H1 (cell line): ENCODE results near the gene NR3C2. TPM values are rescaled to one million over a fixed set of nuclear protein-coding genes. Genes with fewer than 3 reads are reported as not detected.

Experiments
- EP300 ChIP-seq, 2 experiments: IDR thresholded peaks; 1 replicate in 1 of 2; 2 replicates in 1 of 2; pipeline ENCODE4 v1.6.1; 2011 to 2012; ENCODE audit warnings: low read depth in 2 of 2, low read length in 2 of 2, mild to moderate bottlenecking in 2 of 2, borderline replicate concordance in 1 of 2, inconsistent platforms in 1 of 2, moderate library complexity in 1 of 2
- EZH2 ChIP-seq: fragments of 200-600 bp; sonication (generic); IDR thresholded peaks from 2 replicates; pipeline ENCODE4 v1.7.1; 2012; ENCODE audit warnings: low read depth, mild to moderate bottlenecking, moderate library complexity, low read length, inconsistent platforms; ENCODE audit not compliant: severe bottlenecking
- GTF2F1 ChIP-seq: IDR thresholded peaks from 2 replicates; pipeline ENCODE4 v1.6.1; 2012; ENCODE audit warnings: low read depth, low read length, improper control_type of control experiment, borderline replicate concordance
- KDM5A ChIP-seq: fragments of 200-600 bp; IDR thresholded peaks from 2 replicates; pipeline ENCODE4 v1.7.1; 2012; ENCODE audit warnings: mild to moderate bottlenecking, low read length, inconsistent platforms, mixed read lengths
- NRF1 ChIP-seq: IDR thresholded peaks from 2 replicates; pipeline ENCODE4 v1.6.1; 2011; ENCODE audit warnings: mild to moderate bottlenecking, low read depth, low read length, improper control_type of control experiment
- POLR2AphosphoS5 ChIP-seq: IDR thresholded peaks from 2 replicates; pipeline ENCODE4 v1.6.1; 2011; ENCODE audit warnings: low read depth, low read length
- RXRA ChIP-seq: IDR thresholded peaks from 2 replicates; pipeline ENCODE4 v1.6.1; 2011; ENCODE audit warnings: low read depth, mild to moderate bottlenecking, low read length, moderate library complexity; ENCODE audit not compliant: insufficient read depth
- SAP30 ChIP-seq: fragments of 300-600 bp; sonication (generic); IDR thresholded peaks from 2 replicates; pipeline ENCODE4 v1.7.1; 2012; ENCODE audit warnings: low read length, moderate library complexity, mild to moderate bottlenecking, inconsistent platforms; ENCODE audit not compliant: insufficient read depth, insufficient replicate concordance
- SIRT6 ChIP-seq: IDR thresholded peaks from one replicate; pipeline ENCODE4 v1.7.1; 2012; ENCODE audit warnings: low read length, inconsistent platforms
- SIX5 ChIP-seq: IDR thresholded peaks from 2 replicates; pipeline ENCODE4 v1.6.1; 2011; ENCODE audit warnings: mild to moderate bottlenecking, low read depth, low read length
- polyA plus RNA-seq, 7 experiments: library from polyadenylated mRNA; depleted of rRNA in 3 of 7; stranded (reverse) in 5 of 7; unstranded in 2 of 7; fragments of >200 nt in 5 of 7; fragments of 200-250 nt in 2 of 7; gene quantifications; 1 replicate in 5 of 7; 2 replicates in 1 of 7; 4 replicates in 1 of 7; pipeline versions ENCODE4 v1.2.1 to v1.2.3, GENCODE V29; 2011 to 2013; ENCODE audit warnings: missing spikeins in 2 of 7, mixed read lengths in 2 of 7
- total RNA-seq: library from RNA; stranded (reverse); fragmentation: NEBNext Ultra II Directional; extraction: Animal tissue kit (Norgen Biotek cat#: 25700); gene quantifications from 2 replicates; pipeline ENCODE4 v1.2.1, GENCODE V29; 2021
- TF ChIP-seq, protein P1 (sequence below): fragments of 300-600 bp; sonication (generic); IDR thresholded peaks from 2 replicates; pipeline ENCODE4 v1.7.1; 2012; ENCODE audit warnings: low read length, moderate library complexity, mild to moderate bottlenecking, inconsistent platforms; ENCODE audit not compliant: insufficient replicate concordance
- TF ChIP-seq, protein P2 (sequence below): IDR thresholded peaks from 2 replicates; pipeline ENCODE4 v1.6.1; 2012; ENCODE audit warnings: inconsistent platforms

The NR3C2 gene
- total and polyA plus RNA-seq, 2 of the 8 experiments (the other 6 are each of a cell fraction or from before 2014, with no cell fraction given) = 0.80 to 3.9 TPM

DNA sequence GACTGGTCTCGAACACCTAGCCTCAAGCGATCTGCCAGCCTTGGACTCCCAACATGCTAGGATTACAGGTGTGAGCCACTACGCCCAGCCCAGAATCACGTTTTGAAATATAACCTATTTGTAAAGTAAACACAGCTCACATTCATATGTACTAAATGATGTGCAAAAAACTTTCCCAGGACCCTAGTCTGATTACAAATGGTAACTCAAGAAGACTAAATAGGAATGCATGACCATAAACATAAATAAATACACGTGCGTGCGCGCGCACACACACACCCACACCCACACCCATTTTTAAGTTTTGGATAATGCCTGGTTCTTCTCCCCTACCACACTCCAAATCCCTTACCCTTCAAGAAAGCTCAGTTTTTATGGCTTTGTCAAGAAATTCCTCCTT lies 163.9 kb downstream of the NR3C2 start (continued):
- TF ChIP-seq, protein P1, sequence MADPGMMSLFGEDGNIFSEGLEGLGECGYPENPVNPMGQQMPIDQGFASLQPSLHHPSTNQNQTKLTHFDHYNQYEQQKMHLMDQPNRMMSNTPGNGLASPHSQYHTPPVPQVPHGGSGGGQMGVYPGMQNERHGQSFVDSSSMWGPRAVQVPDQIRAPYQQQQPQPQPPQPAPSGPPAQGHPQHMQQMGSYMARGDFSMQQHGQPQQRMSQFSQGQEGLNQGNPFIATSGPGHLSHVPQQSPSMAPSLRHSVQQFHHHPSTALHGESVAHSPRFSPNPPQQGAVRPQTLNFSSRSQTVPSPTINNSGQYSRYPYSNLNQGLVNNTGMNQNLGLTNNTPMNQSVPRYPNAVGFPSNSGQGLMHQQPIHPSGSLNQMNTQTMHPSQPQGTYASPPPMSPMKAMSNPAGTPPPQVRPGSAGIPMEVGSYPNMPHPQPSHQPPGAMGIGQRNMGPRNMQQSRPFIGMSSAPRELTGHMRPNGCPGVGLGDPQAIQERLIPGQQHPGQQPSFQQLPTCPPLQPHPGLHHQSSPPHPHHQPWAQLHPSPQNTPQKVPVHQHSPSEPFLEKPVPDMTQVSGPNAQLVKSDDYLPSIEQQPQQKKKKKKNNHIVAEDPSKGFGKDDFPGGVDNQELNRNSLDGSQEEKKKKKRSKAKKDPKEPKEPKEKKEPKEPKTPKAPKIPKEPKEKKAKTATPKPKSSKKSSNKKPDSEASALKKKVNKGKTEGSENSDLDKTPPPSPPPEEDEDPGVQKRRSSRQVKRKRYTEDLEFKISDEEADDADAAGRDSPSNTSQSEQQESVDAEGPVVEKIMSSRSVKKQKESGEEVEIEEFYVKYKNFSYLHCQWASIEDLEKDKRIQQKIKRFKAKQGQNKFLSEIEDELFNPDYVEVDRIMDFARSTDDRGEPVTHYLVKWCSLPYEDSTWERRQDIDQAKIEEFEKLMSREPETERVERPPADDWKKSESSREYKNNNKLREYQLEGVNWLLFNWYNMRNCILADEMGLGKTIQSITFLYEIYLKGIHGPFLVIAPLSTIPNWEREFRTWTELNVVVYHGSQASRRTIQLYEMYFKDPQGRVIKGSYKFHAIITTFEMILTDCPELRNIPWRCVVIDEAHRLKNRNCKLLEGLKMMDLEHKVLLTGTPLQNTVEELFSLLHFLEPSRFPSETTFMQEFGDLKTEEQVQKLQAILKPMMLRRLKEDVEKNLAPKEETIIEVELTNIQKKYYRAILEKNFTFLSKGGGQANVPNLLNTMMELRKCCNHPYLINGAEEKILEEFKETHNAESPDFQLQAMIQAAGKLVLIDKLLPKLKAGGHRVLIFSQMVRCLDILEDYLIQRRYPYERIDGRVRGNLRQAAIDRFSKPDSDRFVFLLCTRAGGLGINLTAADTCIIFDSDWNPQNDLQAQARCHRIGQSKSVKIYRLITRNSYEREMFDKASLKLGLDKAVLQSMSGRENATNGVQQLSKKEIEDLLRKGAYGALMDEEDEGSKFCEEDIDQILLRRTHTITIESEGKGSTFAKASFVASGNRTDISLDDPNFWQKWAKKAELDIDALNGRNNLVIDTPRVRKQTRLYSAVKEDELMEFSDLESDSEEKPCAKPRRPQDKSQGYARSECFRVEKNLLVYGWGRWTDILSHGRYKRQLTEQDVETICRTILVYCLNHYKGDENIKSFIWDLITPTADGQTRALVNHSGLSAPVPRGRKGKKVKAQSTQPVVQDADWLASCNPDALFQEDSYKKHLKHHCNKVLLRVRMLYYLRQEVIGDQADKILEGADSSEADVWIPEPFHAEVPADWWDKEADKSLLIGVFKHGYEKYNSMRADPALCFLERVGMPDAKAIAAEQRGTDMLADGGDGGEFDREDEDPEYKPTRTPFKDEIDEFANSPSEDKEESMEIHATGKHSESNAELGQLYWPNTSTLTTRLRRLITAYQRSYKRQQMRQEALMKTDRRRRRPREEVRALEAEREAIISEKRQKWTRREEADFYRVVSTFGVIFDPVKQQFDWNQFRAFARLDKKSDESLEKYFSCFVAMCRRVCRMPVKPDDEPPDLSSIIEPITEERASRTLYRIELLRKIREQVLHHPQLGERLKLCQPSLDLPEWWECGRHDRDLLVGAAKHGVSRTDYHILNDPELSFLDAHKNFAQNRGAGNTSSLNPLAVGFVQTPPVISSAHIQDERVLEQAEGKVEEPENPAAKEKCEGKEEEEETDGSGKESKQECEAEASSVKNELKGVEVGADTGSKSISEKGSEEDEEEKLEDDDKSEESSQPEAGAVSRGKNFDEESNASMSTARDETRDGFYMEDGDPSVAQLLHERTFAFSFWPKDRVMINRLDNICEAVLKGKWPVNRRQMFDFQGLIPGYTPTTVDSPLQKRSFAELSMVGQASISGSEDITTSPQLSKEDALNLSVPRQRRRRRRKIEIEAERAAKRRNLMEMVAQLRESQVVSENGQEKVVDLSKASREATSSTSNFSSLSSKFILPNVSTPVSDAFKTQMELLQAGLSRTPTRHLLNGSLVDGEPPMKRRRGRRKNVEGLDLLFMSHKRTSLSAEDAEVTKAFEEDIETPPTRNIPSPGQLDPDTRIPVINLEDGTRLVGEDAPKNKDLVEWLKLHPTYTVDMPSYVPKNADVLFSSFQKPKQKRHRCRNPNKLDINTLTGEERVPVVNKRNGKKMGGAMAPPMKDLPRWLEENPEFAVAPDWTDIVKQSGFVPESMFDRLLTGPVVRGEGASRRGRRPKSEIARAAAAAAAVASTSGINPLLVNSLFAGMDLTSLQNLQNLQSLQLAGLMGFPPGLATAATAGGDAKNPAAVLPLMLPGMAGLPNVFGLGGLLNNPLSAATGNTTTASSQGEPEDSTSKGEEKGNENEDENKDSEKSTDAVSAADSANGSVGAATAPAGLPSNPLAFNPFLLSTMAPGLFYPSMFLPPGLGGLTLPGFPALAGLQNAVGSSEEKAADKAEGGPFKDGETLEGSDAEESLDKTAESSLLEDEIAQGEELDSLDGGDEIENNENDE = no peak
- TF ChIP-seq EZH2 = no peak
- no peak for TF ChIP-seq SIRT6
- no peak for TF ChIP-seq NRF1
- no peak for TF ChIP-seq SAP30
- no peak for TF ChIP-seq POLR2AphosphoS5
- no peak for TF ChIP-seq EP300 (IDR thresholded peaks at IDR 0.05; ENCODE audit: borderline replicate concordance in 1 of 2, low read depth in 2 of 2, low read length in 2 of 2)
- TF ChIP-seq, protein P2, sequence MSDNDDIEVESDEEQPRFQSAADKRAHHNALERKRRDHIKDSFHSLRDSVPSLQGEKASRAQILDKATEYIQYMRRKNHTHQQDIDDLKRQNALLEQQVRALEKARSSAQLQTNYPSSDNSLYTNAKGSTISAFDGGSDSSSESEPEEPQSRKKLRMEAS = no peak
- no peak for TF ChIP-seq RXRA
- no peak for TF ChIP-seq KDM5A
- TF ChIP-seq GTF2F1 = no peak
- no peak for TF ChIP-seq SIX5
